ENCODE results near the gene KIF26B.

Gene KIF26B

GRCh38 chr1:245566134-245566533 is 411.3 kb downstream of the KIF26B start:
- no peak for DNase-seq (ENCODE audit: low read depth in 2 of 2)

- DNase-seq (ENCODE audit: low read depth in 2 of 2): no peak
Observed at GRCh38 chr1:245566952-245567351, 412.2 kb downstream of the KIF26B start.

- DNase-seq (ENCODE audit: low read depth in 2 of 2): no peak
Observed at GRCh38 chr1:245571815-245572294, 417.1 kb downstream of the KIF26B start.

- no peak for DNase-seq (ENCODE audit: low read depth in 2 of 2)
Observed at GRCh38 chr1:245572709-245573108, 417.9 kb downstream of the KIF26B start.

GRCh38 chr1:245575710-245576109 is 420.9 kb downstream of the KIF26B start:
- no peak for DNase-seq (ENCODE audit: low read depth in 2 of 2)

GRCh38 chr1:245576323-245576722 is 421.5 kb downstream of the KIF26B start:
- no peak for DNase-seq (ENCODE audit: low read depth in 2 of 2)

GRCh38 chr1:245577191-245578157 is 422.7 kb downstream of the KIF26B start:
- DNase-seq (ENCODE audit: low read depth in 2 of 2): no peak

GRCh38 chr1:245578308-245578707 is 423.5 kb downstream of the KIF26B start:
- no peak for DNase-seq (ENCODE audit: low read depth in 2 of 2)

- DNase-seq (ENCODE audit: low read depth in 2 of 2): no peak
Observed at GRCh38 chr1:245578771-245579170, 424.0 kb downstream of the KIF26B start.

GRCh38 chr1:245579881-245580280 is 425.1 kb downstream of the KIF26B start:
- DNase-seq (ENCODE audit: low read depth in 2 of 2): no peak

GRCh38 chr1:245580651-245581050 is 425.9 kb downstream of the KIF26B start:
- no peak for DNase-seq (ENCODE audit: low read depth in 2 of 2)

GRCh38 chr1:245582026-245582425 is 427.2 kb downstream of the KIF26B start:
- DNase-seq (ENCODE audit: low read depth in 2 of 2): no peak

GRCh38 chr1:245583081-245583480 is 428.3 kb downstream of the KIF26B start:
- DNase-seq (ENCODE audit: low read depth in 2 of 2): no peak

- no peak for DNase-seq (ENCODE audit: low read depth in 2 of 2)
Observed at GRCh38 chr1:245583575-245584330, 429.0 kb downstream of the KIF26B start.

GRCh38 chr1:245585252-245585959 is 430.6 kb downstream of the KIF26B start:
- DNase-seq (ENCODE audit: low read depth in 2 of 2): no peak

- DNase-seq (ENCODE audit: low read depth in 2 of 2): no peak
Observed at GRCh38 chr1:245587435-245588115, 432.8 kb downstream of the KIF26B start.

- no peak for DNase-seq (ENCODE audit: low read depth in 2 of 2)
Observed at GRCh38 chr1:245588116-245588639, 433.4 kb downstream of the KIF26B start.

- no peak for DNase-seq (ENCODE audit: low read depth in 2 of 2)
Observed at GRCh38 chr1:245589316-245589715, 434.5 kb downstream of the KIF26B start.

- no peak for DNase-seq (ENCODE audit: low read depth in 2 of 2)
Observed at GRCh38 chr1:245589906-245590305, 435.1 kb downstream of the KIF26B start.

- no peak for DNase-seq (ENCODE audit: low read depth in 2 of 2)
Observed at GRCh38 chr1:245590726-245591125, 435.9 kb downstream of the KIF26B start.

Data from stimulated activated CD8-positive, alpha-beta memory T cell treated with anti-CD3 and anti-CD28 coated beads, Interleukin-2, amount 100 ng/mL, for 48 hours (primary cell).